HG03045 (cell line): ENCODE results near the gene NSMCE1.
A peak's percentile ranks its signal among the peaks of the same experiment; 100 is the strongest.

Experiments
- ATAC-seq: cut with Tn5 transposase; IDR thresholded peaks from one replicate; pipeline ENCODE4 v1.9.1; 2021; ENCODE audit warnings: mild to moderate bottlenecking, moderate library complexity; ENCODE audit not compliant: unreplicated experiment

Gene NSMCE1

GRCh38 chr16:27245276-27246172, 23.0 kb downstream of the NSMCE1 start:
- no peak for ATAC-seq

GRCh38 chr16:27244363-27244755, 24.2 kb downstream of the NSMCE1 start:
- ATAC-seq, result no peak

GRCh38 chr16:27243725-27244362, 24.7 kb downstream of the NSMCE1 start:
- ATAC-seq, result no peak

- ATAC-seq, result no peak
Measured at GRCh38 chr16:27242868-27243590, 25.5 kb downstream of the NSMCE1 start.

- ATAC-seq, result no peak
Measured at GRCh38 chr16:27242398-27242797, 26.2 kb downstream of the NSMCE1 start.

- no peak for ATAC-seq
Measured at GRCh38 chr16:27241658-27242057, 26.9 kb downstream of the NSMCE1 start.

- ATAC-seq, result no peak
Measured at GRCh38 chr16:27240948-27241531, 27.5 kb downstream of the NSMCE1 start.

- ATAC-seq, result no peak
Measured at GRCh38 chr16:27239906-27240655, 28.5 kb downstream of the NSMCE1 start.

GRCh38 chr16:27239026-27239425, 29.5 kb downstream of the NSMCE1 start:
- ATAC-seq, result no peak

- ATAC-seq, result no peak
Measured at GRCh38 chr16:27238591-27238990, 30.0 kb downstream of the NSMCE1 start.

GRCh38 chr16:27238016-27238587, 30.5 kb downstream of the NSMCE1 start:
- ATAC-seq, result peak; percentile 4

GRCh38 chr16:27237219-27238015, 31.2 kb downstream of the NSMCE1 start:
- ATAC-seq, result peak; percentile 50

- ATAC-seq, result no peak
Measured at GRCh38 chr16:27236635-27237218, 31.8 kb downstream of the NSMCE1 start.

- no peak for ATAC-seq
Measured at GRCh38 chr16:27235938-27236245, 32.7 kb downstream of the NSMCE1 start.

- no peak for ATAC-seq
Measured at GRCh38 chr16:27235055-27235937, 33.3 kb downstream of the NSMCE1 start.

GRCh38 chr16:27234603-27235002, 34.0 kb downstream of the NSMCE1 start:
- no peak for ATAC-seq

GRCh38 chr16:27234171-27234570, 34.4 kb downstream of the NSMCE1 start:
- ATAC-seq, result no peak

GRCh38 chr16:27233731-27234130, 34.8 kb downstream of the NSMCE1 start:
- no peak for ATAC-seq
